Measurements from ENCODE around the gene MT1H. TPM values are rescaled to one million over a fixed set of nuclear protein-coding genes. Genes with fewer than 3 reads are reported as not detected.

MT1H gene
- total and polyA plus RNA-seq, 7 donors = 2.0 to 581 (median 133) TPM; not detected in 4

- 1% methylated on average over 61 of the region's 61 CpGs for WGBS, 2 donors
- Histone ChIP-seq H3K4me1 (peaks cover 0 to 31% (median 26%) of the 10 kb centered on the region in 4 donors), H3K9me3 (no peaks in the 10 kb centered on the region), H3K27me3 (peaks cover 6 to 39% (median 24%) of the 10 kb centered on the region in 3 donors), H3K36me3 (no peaks in the 10 kb centered on the region), H3K4me3 (peak within 1 kb of the TSS; percentile 37 to 54 (median 52)), H3K27ac (peak within 1 kb of the TSS; percentile 70 to 73 (median 72))
- intact Hi-C loops (cut with DNase I) = no loop called here
- TF ChIP-seq POLR2A (IDR thresholded peaks at IDR 0.05) (peak; percentile 28 to 44), POLR2AphosphoS5 (IDR thresholded peaks at IDR 0.05) (peak; percentile 52 to 81 (median 78)), CTCF (IDR thresholded peaks at IDR 0.05) (no peak), EP300 (IDR thresholded peaks at IDR 0.05) (peak in 3 of 4 donors; percentile 53 to 92 (median 67))
- DNase-seq = peak; percentile 83
These were observed 37.3 kb upstream of the MT1H start, which contains the start of gene MT1M for GRCh38 chr16:56632156-56632847. TSS of gene MT1M (plus strand) at chr16:56632659. CDS start at chr16:56632732, 73 bp downstream.

GRCh38 chr16:56632848-56633365 lies 36.7 kb upstream of the MT1H start:
- H3K27ac ChIP-seq = peak overlapping the region; percentile 70 to 73 (median 72)
- peak overlapping the region; percentile 37 to 54 (median 52) for H3K4me3 ChIP-seq
- no peaks in the 10 kb centered on the region for H3K9me3 ChIP-seq
- H3K36me3 ChIP-seq = no peaks in the 10 kb centered on the region
- peaks cover 0 to 31% (median 25%) of the 10 kb centered on the region in 4 donors for H3K4me1 ChIP-seq
- TF ChIP-seq CTCF (IDR thresholded peaks at IDR 0.05) = no peak
- DNase-seq = no peak
- intact Hi-C loops (cut with DNase I) = no loop called here
- peaks cover 6 to 45% (median 30%) of the 10 kb centered on the region in 3 donors for H3K27me3 ChIP-seq
- WGBS, 2 donors = 34 to 41% methylated on average over 6 of the region's 6 CpGs

- H3K9me3 ChIP-seq = no peaks in the 10 kb centered on the region
- no peak for DNase-seq
- 50 to 63% methylated on average over 7 of the region's 7 CpGs for WGBS, 2 donors
- peaks cover 7 to 52% (median 36%) of the 10 kb centered on the region in 3 donors for H3K27me3 ChIP-seq
- H3K4me1 ChIP-seq = peaks cover 0 to 38% (median 31%) of the 10 kb centered on the region in 4 donors
- H3K27ac ChIP-seq = peak overlapping the region in 2 of 4 donors; percentile 71 to 73
- intact Hi-C loops (cut with DNase I) = no loop called here
- TF ChIP-seq CTCF (IDR thresholded peaks at IDR 0.05) (no peak), POLR2A (IDR thresholded peaks at IDR 0.05) (no peak), EP300 (IDR thresholded peaks at IDR 0.05) (no peak), POLR2AphosphoS5 (IDR thresholded peaks at IDR 0.05) (no peak)
- H3K36me3 ChIP-seq = no peaks in the 10 kb centered on the region
- peak overlapping the region; percentile 4 to 54 (median 52) for H3K4me3 ChIP-seq
These were observed 36.1 kb upstream of the MT1H start for GRCh38 chr16:56633535-56633934.

GRCh38 chr16:56634715-56635440 lies 34.7 kb upstream of the MT1H start:
- no peak for TF ChIP-seq POLR2AphosphoS5 (IDR thresholded peaks at IDR 0.05)
- no peak for TF ChIP-seq POLR2A (IDR thresholded peaks at IDR 0.05)
- TF ChIP-seq EP300 (IDR thresholded peaks at IDR 0.05) = no peak
- TF ChIP-seq CTCF (IDR thresholded peaks at IDR 0.05) = no peak
- H3K4me3 ChIP-seq = peak overlapping the region in 3 of 4 donors; percentile 5 to 32 (median 15)
- H3K27me3 ChIP-seq = peaks cover 14 to 65% (median 48%) of the 10 kb centered on the region in 3 donors
- H3K9me3 ChIP-seq = no peaks in the 10 kb centered on the region
- WGBS, 2 donors = 27 to 57% methylated on average over 47 of the region's 47 CpGs
- H3K4me1 ChIP-seq = peaks cover 0 to 45% (median 35%) of the 10 kb centered on the region in 4 donors
- H3K36me3 ChIP-seq = no peaks in the 10 kb centered on the region
- H3K27ac ChIP-seq = no peak overlapping the region
- intact Hi-C loops (cut with DNase I) = no loop called here
- DNase-seq = no peak
